HG03457 (cell line): ENCODE results near the gene MARCHF3.
"Not testable (repeated sequence)": the region's sequence is repeated elsewhere in the genome, so short reads cannot be mapped to it uniquely, and the experiment has no call there.

ENCODE experiments used
- ATAC-seq: cut with Tn5 transposase; IDR thresholded peaks from one replicate; pipeline ENCODE4 v1.9.1; 2021; ENCODE audit warnings: moderate number of reproducible peaks; ENCODE audit not compliant: unreplicated experiment

Gene MARCHF3

GRCh38 chr5:126881821-126882600 is 148.3 kb downstream of the MARCHF3 start:
- no peak for ATAC-seq

- no peak for ATAC-seq
Measured at GRCh38 chr5:126878634-126879033, 151.7 kb downstream of the MARCHF3 start.

- no peak for ATAC-seq
Measured at GRCh38 chr5:126878085-126878484, 152.3 kb downstream of the MARCHF3 start.

- ATAC-seq, result no peak
Measured at GRCh38 chr5:126877602-126878001, 152.8 kb downstream of the MARCHF3 start.

GRCh38 chr5:126875303-126875785 is 155.0 kb downstream of the MARCHF3 start:
- ATAC-seq, result no peak

- no peak for ATAC-seq
Measured at GRCh38 chr5:126872561-126873354, 157.6 kb downstream of the MARCHF3 start.

- ATAC-seq, result no peak
Measured at GRCh38 chr5:126871441-126871840, 158.9 kb downstream of the MARCHF3 start.

- peak; percentile 79 for ATAC-seq
Measured at GRCh38 chr5:126869005-126869451, 161.3 kb downstream of the MARCHF3 start.

- no peak for ATAC-seq
Measured at GRCh38 chr5:126868338-126869004, 161.9 kb downstream of the MARCHF3 start.

GRCh38 chr5:126866851-126867636 is 163.3 kb downstream of the MARCHF3 start:
- ATAC-seq, result no peak

- no peak for ATAC-seq
Measured at GRCh38 chr5:126865299-126865698, 165.1 kb downstream of the MARCHF3 start.

- ATAC-seq, result no peak
Measured at GRCh38 chr5:126864042-126864688, 166.2 kb downstream of the MARCHF3 start.

- no peak for ATAC-seq
Measured at GRCh38 chr5:126863402-126863801, 167.0 kb downstream of the MARCHF3 start.

GRCh38 chr5:126858441-126858840 is 171.9 kb downstream of the MARCHF3 start:
- no peak for ATAC-seq

GRCh38 chr5:126857472-126858410 is 172.6 kb downstream of the MARCHF3 start:
- ATAC-seq, result no peak

- no peak for ATAC-seq
Measured at GRCh38 chr5:126855266-126855665, 175.1 kb downstream of the MARCHF3 start.

GRCh38 chr5:126854526-126855110 is 175.7 kb downstream of the MARCHF3 start:
- no peak for ATAC-seq

- not testable (repeated sequence) for ATAC-seq
Measured at GRCh38 chr5:126853541-126854307, 176.6 kb downstream of the MARCHF3 start.
